ENCODE data around the gene LRRC26.

DNA sequence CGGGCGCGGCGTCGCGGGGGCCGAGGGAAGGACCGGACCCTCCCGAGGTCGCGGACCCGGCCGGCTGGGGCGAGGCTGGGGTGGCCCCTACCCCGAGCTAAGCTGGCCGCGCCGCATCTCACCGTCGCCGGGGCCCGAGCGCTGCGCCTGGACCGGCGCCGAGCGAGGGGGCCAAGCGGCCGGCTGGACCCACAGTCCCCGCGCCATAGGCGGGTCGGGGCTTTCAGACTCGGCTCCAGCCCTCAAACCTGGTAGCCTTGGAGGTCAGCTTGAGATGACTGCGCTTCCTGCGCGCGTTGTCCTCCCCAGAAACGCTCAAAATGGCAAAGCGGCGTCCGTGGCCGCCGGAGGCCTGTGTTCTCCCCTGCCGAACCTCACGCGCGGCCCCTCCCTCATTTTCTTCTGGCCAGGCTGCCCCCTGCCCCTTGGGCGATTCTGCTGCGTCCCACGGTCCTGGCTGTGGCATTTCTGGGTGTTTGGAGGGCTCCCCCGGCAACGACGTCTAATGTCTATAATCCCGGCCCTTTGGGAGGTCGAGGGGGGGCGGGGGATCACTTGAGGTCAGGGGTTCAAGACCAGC, 39.6 kb downstream of the LRRC26 start:
- TF ChIP-seq, protein P1, sequence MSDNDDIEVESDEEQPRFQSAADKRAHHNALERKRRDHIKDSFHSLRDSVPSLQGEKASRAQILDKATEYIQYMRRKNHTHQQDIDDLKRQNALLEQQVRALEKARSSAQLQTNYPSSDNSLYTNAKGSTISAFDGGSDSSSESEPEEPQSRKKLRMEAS (IDR thresholded peaks at IDR 0.05), result no peak
- TF ChIP-seq POLR2AphosphoS5 (IDR thresholded peaks at IDR 0.05; ENCODE audit: low read depth, low read length), result no peak

All from HCT116 (cell line).